GM19043 (cell line): ENCODE data around the gene UXT.

Experiments
- ATAC-seq: cut with Tn5 transposase; IDR thresholded peaks from one replicate; pipeline ENCODE4 v1.9.1; 2021; ENCODE audit warnings: low read depth; ENCODE audit not compliant: unreplicated experiment

Gene UXT

GRCh38 chrX:47650164-47651042 lies 8.6 kb downstream of the UXT start, which contains the start of gene ELK1:
Gene ELK1, minus strand, starts transcription at chrX:47650563. Its CDS starts 9,122 bp downstream, at chrX:47641441.
- ATAC-seq = peak; percentile 88

- no peak for ATAC-seq
These were observed 9.2 kb downstream of the UXT start for GRCh38 chrX:47649781-47650163.

GRCh38 chrX:47649271-47649670 lies 9.7 kb downstream of the UXT start:
- ATAC-seq = no peak

- ATAC-seq = no peak
These were observed 10.6 kb downstream of the UXT start for GRCh38 chrX:47648376-47648775.

GRCh38 chrX:47646636-47647035 lies 12.3 kb downstream of the UXT start:
- no peak for ATAC-seq

- no peak for ATAC-seq
These were observed 13.4 kb downstream of the UXT start for GRCh38 chrX:47645530-47645929.

- ATAC-seq = no peak
These were observed 14.4 kb downstream of the UXT start for GRCh38 chrX:47644557-47645091.

GRCh38 chrX:47643926-47644325 lies 15.1 kb downstream of the UXT start:
- ATAC-seq = no peak

- no peak for ATAC-seq
These were observed 20.2 kb downstream of the UXT start for GRCh38 chrX:47638816-47639215.

- peak; percentile 83 for ATAC-seq
These were observed 21.3 kb downstream of the UXT start for GRCh38 chrX:47637546-47638195.

- no peak for ATAC-seq
These were observed 24.0 kb downstream of the UXT start for GRCh38 chrX:47634871-47635575.

GRCh38 chrX:47633689-47634590 lies 25.0 kb downstream of the UXT start:
- no peak for ATAC-seq

- no peak for ATAC-seq
These were observed 26.3 kb downstream of the UXT start for GRCh38 chrX:47632666-47633065.

- no peak for ATAC-seq
These were observed 27.3 kb downstream of the UXT start for GRCh38 chrX:47631676-47632075.

- ATAC-seq = no peak
These were observed 29.4 kb downstream of the UXT start, which contains the start of gene CFP for GRCh38 chrX:47629419-47630200. Gene CFP, minus strand, starts transcription at chrX:47629930. Its CDS starts 86 bp downstream, at chrX:47629844.

GRCh38 chrX:47628982-47629381 lies 30.0 kb downstream of the UXT start:
- no peak for ATAC-seq

GRCh38 chrX:47625365-47625764 lies 33.6 kb downstream of the UXT start:
- ATAC-seq = no peak

- ATAC-seq = no peak
These were observed 35.4 kb downstream of the UXT start for GRCh38 chrX:47623540-47624027.

- ATAC-seq = no peak
These were observed 37.1 kb downstream of the UXT start for GRCh38 chrX:47621851-47622250.
